ENCODE data around the gene SLC36A3. TPM values are rescaled to one million over a fixed set of nuclear protein-coding genes. Genes with fewer than 3 reads are reported as not detected.
A peak's percentile ranks its signal among the peaks of the same experiment; 100 is the strongest.

SLC36A3 gene
- total RNA-seq (2021) (not detected in 3 replicates), Bru-seq, nascent RNA (percentile 2 among the genes with signal in this experiment)
- long read RNA-seq, experiment 1 = 0 reads
- long read RNA-seq, experiment 2 = 0 reads
- long read RNA-seq, experiment 3 = 0 reads

DNA sequence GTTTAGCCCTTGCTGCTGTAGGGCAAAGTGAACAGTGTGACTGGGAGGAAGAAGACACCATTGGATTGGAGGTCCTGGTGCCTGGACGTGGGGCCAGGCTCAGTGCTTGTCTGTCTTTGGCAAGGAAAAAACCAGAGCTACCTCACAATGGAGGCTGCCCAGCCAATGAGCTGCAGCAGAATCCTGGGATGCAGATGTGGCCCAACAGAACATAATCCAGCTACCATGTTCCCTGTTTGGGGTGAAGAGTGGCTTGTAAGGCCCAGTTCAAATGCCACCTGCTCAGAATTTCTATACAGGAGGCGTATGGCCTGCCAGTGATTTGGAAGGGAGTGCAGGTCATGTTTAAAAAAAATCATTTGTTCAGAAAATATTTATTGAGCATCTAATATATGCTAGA, at the start of gene SLC36A3:
SLC36A3 (minus strand) TSS at position 101 of the 400 bp plus-strand sequence. CDS start 412 bp downstream, outside the sequence.
- POLR2A ChIA-PET = no interaction called here
- no peaks in the 10 kb centered on the region for H3K36me3 Mint-ChIP-seq

GRCh38 chr5:151351671-151352070, 48.1 kb upstream of the SLC36A3 start:
- TF ChIP-seq E2F5 (CRISPR knock-in tag; IDR thresholded peaks at IDR 0.05) = no peak
- ATAC-seq (no peak), DNase-seq (ENCODE audit: low spot score) (no peak)
- Mint-ChIP-seq H3K9me3 (peaks cover 3% of the 10 kb centered on the region; the same call in 1 of the 2 replicates), H3K36me3 (0 out of 2 replicates have a peak, but pooled peaks cover 2% of the 10 kb centered on the region), H3K4me3 (no peak overlapping the region), H3K27me3 (ENCODE audit: low read depth) (peaks cover 8% of the 10 kb centered on the region; the same call in 1 of the 2 replicates), H3K27ac (no peak overlapping the region), H3K4me1 (peaks cover 23% of the 10 kb centered on the region)
- POLR2A ChIA-PET = no interaction called here
- CTCF ChIA-PET = interaction anchor here (0.8 kb wide), 1 partner anchor 53 kb away, joined by 3 read pairs; no protein-coding TSS in a partner anchor

More for the DNA sequence above, at the start of gene SLC36A3:
- Mint-ChIP-seq H3K27me3 (ENCODE audit: low read depth) (no peaks in the 10 kb centered on the region; the same call in 1 of the 2 replicates), H3K4me3 (no peak within 1 kb of the TSS), H3K9me3 (peaks cover 4% of the 10 kb centered on the region; the same call in 1 of the 2 replicates), H3K27ac (no peak within 1 kb of the TSS), H3K4me1 (no peaks in the 10 kb centered on the region)
- CTCF ChIA-PET = interaction anchor here (1.4 kb wide), 1 partner anchor 13 kb away, joined by 5 read pairs; no protein-coding TSS in a partner anchor
- no peak for DNase-seq (ENCODE audit: low spot score)
- ATAC-seq = no peak
- TF ChIP-seq MLX (CRISPR knock-in tag; IDR thresholded peaks at IDR 0.05) (no peak), RORB (CRISPR knock-in tag; IDR thresholded peaks at IDR 0.05) (no peak)
- TF ChIP-seq, protein P1, sequence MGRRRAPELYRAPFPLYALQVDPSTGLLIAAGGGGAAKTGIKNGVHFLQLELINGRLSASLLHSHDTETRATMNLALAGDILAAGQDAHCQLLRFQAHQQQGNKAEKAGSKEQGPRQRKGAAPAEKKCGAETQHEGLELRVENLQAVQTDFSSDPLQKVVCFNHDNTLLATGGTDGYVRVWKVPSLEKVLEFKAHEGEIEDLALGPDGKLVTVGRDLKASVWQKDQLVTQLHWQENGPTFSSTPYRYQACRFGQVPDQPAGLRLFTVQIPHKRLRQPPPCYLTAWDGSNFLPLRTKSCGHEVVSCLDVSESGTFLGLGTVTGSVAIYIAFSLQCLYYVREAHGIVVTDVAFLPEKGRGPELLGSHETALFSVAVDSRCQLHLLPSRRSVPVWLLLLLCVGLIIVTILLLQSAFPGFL (CRISPR knock-in tag; IDR thresholded peaks at IDR 0.05; ENCODE audit: borderline replicate concordance) = no peak

- Mint-ChIP-seq H3K4me3 (no peak overlapping the region), H3K4me1 (peaks cover 41% of the 10 kb centered on the region), H3K27ac (no peak overlapping the region), H3K9me3 (no peaks in the 10 kb centered on the region), H3K27me3 (ENCODE audit: low read depth) (peaks cover 20% of the 10 kb centered on the region), H3K36me3 (no peaks in the 10 kb centered on the region)
- TF ChIP-seq, protein P2, sequence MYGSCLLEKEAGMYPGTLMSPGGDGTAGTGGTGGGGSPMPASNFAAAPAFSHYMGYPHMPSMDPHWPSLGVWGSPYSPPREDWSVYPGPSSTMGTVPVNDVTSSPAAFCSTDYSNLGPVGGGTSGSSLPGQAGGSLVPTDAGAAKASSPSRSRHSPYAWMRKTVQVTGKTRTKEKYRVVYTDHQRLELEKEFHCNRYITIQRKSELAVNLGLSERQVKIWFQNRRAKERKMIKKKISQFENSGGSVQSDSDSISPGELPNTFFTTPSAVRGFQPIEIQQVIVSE (CRISPR knock-in tag; IDR thresholded peaks at IDR 0.05; ENCODE audit: borderline replicate concordance) = no peak
- TF ChIP-seq CBFB (CRISPR knock-in tag; IDR thresholded peaks at IDR 0.05; ENCODE audit: low read depth) (no peak), NFATC4 (CRISPR knock-in tag; IDR thresholded peaks at IDR 0.05) (no peak), RORB (CRISPR knock-in tag; IDR thresholded peaks at IDR 0.05) (no peak), ZNF138 (CRISPR knock-in tag; conservative IDR thresholded peaks at IDR 0.05) (no peak), ZNF532 (CRISPR knock-in tag; IDR thresholded peaks at IDR 0.05; ENCODE audit: borderline replicate concordance) (no peak), SMAD4 (CRISPR knock-in tag; IDR thresholded peaks at IDR 0.05) (no peak), USF1 (CRISPR knock-in tag; IDR thresholded peaks at IDR 0.05) (no peak), ATF3 (CRISPR knock-in tag; conservative IDR thresholded peaks at IDR 0.05) (no peak), ZNF423 (CRISPR knock-in tag; IDR thresholded peaks at IDR 0.05) (no peak), FOXJ3 (CRISPR knock-in tag; IDR thresholded peaks at IDR 0.05; ENCODE audit: borderline replicate concordance) (no peak), ERG (CRISPR knock-in tag; IDR thresholded peaks at IDR 0.05) (no peak)
- POLR2A ChIA-PET = no interaction called here
- DNase-seq (ENCODE audit: low spot score) (no peak), ATAC-seq (no peak)
- CTCF ChIA-PET = interaction anchor here (0.9 to 3.0 kb wide), 6 partner anchors 9 to 303 kb away, joined by 3 to 8 read pairs (median 4); partner anchors contain the start of gene SLC36A1
These were observed 45.2 kb upstream of the SLC36A3 start for GRCh38 chr5:151348789-151349188.

All from WTC11 (cell line).